ENCODE results near the gene KRTAP3-2.

DNA sequence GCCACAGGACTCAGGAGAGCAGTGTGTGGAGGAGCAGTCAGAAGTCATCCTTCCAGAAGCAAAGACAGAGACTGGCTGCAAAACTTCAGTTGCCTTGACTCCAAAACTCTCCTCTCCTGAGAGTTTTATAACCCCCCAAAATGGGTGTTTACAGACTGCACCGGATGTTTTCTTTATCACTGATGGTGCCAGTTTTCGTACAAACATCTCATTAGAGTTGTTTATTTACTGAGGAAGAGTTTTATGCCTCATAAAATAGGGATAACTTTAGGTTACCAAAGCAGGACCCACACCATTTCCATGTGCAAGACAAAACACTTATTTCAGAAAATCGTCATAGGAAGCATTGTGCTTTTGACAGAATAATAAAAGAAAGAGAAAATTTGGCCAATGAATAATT is 15.5 kb downstream of the KRTAP3-2 start, which contains the start of gene KRT40:
- TF ChIP-seq POLR2A (IDR thresholded peaks at IDR 0.05): no peak
- TF ChIP-seq, protein P1, sequence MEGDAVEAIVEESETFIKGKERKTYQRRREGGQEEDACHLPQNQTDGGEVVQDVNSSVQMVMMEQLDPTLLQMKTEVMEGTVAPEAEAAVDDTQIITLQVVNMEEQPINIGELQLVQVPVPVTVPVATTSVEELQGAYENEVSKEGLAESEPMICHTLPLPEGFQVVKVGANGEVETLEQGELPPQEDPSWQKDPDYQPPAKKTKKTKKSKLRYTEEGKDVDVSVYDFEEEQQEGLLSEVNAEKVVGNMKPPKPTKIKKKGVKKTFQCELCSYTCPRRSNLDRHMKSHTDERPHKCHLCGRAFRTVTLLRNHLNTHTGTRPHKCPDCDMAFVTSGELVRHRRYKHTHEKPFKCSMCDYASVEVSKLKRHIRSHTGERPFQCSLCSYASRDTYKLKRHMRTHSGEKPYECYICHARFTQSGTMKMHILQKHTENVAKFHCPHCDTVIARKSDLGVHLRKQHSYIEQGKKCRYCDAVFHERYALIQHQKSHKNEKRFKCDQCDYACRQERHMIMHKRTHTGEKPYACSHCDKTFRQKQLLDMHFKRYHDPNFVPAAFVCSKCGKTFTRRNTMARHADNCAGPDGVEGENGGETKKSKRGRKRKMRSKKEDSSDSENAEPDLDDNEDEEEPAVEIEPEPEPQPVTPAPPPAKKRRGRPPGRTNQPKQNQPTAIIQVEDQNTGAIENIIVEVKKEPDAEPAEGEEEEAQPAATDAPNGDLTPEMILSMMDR (IDR thresholded peaks at IDR 0.05): no peak

Measured in body of pancreas (tissue), 4 donors.